ENCODE results near the gene INTS1.

The INTS1 gene

GRCh38 chr7:1499367-1500029, 4.7 kb downstream of the INTS1 start:
- TF ChIP-seq POLR2AphosphoS5 (IDR thresholded peaks at IDR 0.05; ENCODE audit: borderline replicate concordance, low read depth, low read length): no peak
- no peak for TF ChIP-seq EZH2 (IDR thresholded peaks at IDR 0.05)
- no peak for TF ChIP-seq FOXP2 (optimal IDR thresholded peaks at IDR 0.05; ENCODE audit: control extremely low read depth, extremely low read length, insufficient read depth)
- Histone ChIP-seq H3K4me3 (no peak overlapping the region), H3K9ac (ENCODE audit: insufficient read length) (no peak overlapping the region), H3K36me3 (ENCODE audit: insufficient read depth, low read length) (peaks cover 23% of the 10 kb centered on the region; the same call in 1 of the 2 replicates), H3K27ac (no peak overlapping the region), H3K9me3 (ENCODE audit: low read depth, low read length) (no peaks in the 10 kb centered on the region)
- no peak for DNase-seq (ENCODE audit: low read depth, low spot score)

- no peak for DNase-seq (ENCODE audit: low read depth, low spot score)
- no peak overlapping the region for H3K27ac ChIP-seq
- H3K36me3 ChIP-seq (ENCODE audit: insufficient read depth, low read length): peaks cover 23% of the 10 kb centered on the region; the same call in 1 of the 2 replicates
- H3K9me3 ChIP-seq (ENCODE audit: low read depth, low read length): no peaks in the 10 kb centered on the region
- no peak for TF ChIP-seq FOXP2 (optimal IDR thresholded peaks at IDR 0.05; ENCODE audit: control extremely low read depth, extremely low read length, insufficient read depth)
- TF ChIP-seq POLR2AphosphoS5 (IDR thresholded peaks at IDR 0.05; ENCODE audit: borderline replicate concordance, low read depth, low read length): no peak
- no peak for TF ChIP-seq EZH2 (IDR thresholded peaks at IDR 0.05)
- no peak overlapping the region for H3K4me3 ChIP-seq
- H3K9ac ChIP-seq (ENCODE audit: insufficient read length): no peak overlapping the region
Measured at GRCh38 chr7:1498370-1499305, 5.6 kb downstream of the INTS1 start.

DNA sequence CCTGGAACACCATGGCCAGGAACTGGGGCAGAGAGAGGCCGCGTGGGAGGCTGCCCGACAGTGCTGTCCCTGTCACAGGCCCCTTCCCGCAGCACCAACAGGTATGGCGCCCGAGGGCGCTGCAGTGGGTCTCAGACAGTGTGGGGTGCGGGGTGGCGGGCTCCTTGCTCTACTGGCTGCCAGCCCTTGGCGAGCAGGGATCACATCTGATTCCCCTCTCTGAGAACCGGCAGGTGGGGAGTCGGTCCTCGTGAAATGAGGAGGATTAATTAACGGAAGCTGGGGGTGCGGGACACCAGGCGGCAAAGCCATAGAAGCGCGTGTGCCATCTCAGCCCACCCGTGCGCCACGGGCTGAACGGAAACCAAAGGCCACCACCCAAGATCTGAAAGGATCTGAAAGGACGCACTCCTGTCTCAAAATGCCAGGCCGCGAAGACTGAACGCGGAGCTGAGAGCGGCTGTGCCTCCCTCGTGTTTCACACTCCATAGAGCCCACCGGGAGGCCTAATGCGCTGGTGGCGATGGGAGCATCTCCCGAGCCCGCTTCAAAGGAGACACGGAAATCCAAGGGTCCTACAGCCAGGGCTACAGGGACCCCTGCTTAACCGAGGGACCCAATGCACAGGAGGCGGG, 6.8 kb downstream of the INTS1 start:
- TF ChIP-seq EZH2 (IDR thresholded peaks at IDR 0.05) (no peak), FOXP2 (optimal IDR thresholded peaks at IDR 0.05; ENCODE audit: control extremely low read depth, extremely low read length, insufficient read depth) (no peak), POLR2AphosphoS5 (IDR thresholded peaks at IDR 0.05; ENCODE audit: borderline replicate concordance, low read depth, low read length) (no peak)
- H3K9me3 ChIP-seq (ENCODE audit: low read depth, low read length): no peaks in the 10 kb centered on the region
- H3K36me3 ChIP-seq (ENCODE audit: insufficient read depth, low read length): peaks cover 18% of the 10 kb centered on the region; the same call in 1 of the 2 replicates
- H3K27ac ChIP-seq: no peak overlapping the region
- no peak for DNase-seq (ENCODE audit: low read depth, low spot score)
- no peak overlapping the region for H3K9ac ChIP-seq (ENCODE audit: insufficient read length)
- no peak overlapping the region for H3K4me3 ChIP-seq

- Histone ChIP-seq H3K27ac (no peak overlapping the region), H3K9me3 (ENCODE audit: low read depth, low read length) (no peaks in the 10 kb centered on the region), H3K9ac (ENCODE audit: insufficient read length) (no peak overlapping the region), H3K4me3 (no peak overlapping the region), H3K36me3 (ENCODE audit: insufficient read depth, low read length) (peaks cover 12% of the 10 kb centered on the region; the same call in 1 of the 2 replicates)
- no peak for DNase-seq (ENCODE audit: low read depth, low spot score)
- TF ChIP-seq EZH2 (IDR thresholded peaks at IDR 0.05) (no peak), POLR2AphosphoS5 (IDR thresholded peaks at IDR 0.05; ENCODE audit: borderline replicate concordance, low read depth, low read length) (no peak), FOXP2 (optimal IDR thresholded peaks at IDR 0.05; ENCODE audit: control extremely low read depth, extremely low read length, insufficient read depth) (no peak)
Measured at GRCh38 chr7:1496531-1497292, 7.5 kb downstream of the INTS1 start.

DNA sequence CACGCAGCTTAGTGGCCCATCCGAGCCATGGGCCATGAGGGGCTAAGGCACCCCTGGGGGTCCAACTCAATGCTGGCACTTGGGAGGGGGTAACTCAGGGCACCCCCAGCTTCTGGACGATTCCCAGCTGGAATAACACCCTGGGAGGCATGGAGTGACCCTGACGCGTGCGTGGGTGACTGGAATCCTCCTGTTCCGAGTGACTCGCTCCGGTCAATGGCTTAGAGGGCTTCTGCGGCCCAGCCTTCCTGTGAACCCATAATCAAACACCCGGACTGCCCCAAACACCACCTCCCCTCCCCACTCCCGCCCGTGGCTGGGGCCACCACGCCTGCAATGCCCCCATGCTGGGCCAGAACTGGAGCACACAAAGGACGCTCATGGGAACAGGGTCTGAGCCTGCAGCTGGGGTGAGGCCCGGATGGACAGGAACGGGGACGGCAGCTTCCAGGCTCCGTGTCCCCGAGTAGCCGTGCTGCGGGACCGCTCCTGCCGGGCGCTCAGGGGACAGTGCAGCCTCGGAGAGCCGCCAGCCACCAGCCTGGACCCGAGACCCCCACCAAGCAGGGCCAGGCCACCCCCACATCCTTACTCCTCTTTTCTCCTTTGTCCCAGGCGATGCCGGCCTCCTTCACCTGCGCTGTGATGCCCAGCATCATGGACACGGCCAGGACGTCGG, 8.5 kb downstream of the INTS1 start:
- no peaks in the 10 kb centered on the region for H3K9me3 ChIP-seq (ENCODE audit: low read depth, low read length)
- H3K4me3 ChIP-seq: no peak overlapping the region
- no peak for DNase-seq (ENCODE audit: low read depth, low spot score)
- no peak overlapping the region for H3K9ac ChIP-seq (ENCODE audit: insufficient read length)
- no peak overlapping the region for H3K27ac ChIP-seq
- H3K36me3 ChIP-seq (ENCODE audit: insufficient read depth, low read length): peaks cover 9% of the 10 kb centered on the region; the same call in 1 of the 2 replicates
- TF ChIP-seq POLR2AphosphoS5 (IDR thresholded peaks at IDR 0.05; ENCODE audit: borderline replicate concordance, low read depth, low read length) (no peak), EZH2 (IDR thresholded peaks at IDR 0.05) (no peak), FOXP2 (optimal IDR thresholded peaks at IDR 0.05; ENCODE audit: control extremely low read depth, extremely low read length, insufficient read depth) (no peak)

GRCh38 chr7:1494866-1495563, 9.2 kb downstream of the INTS1 start:
- Histone ChIP-seq H3K4me3 (no peak overlapping the region), H3K36me3 (ENCODE audit: insufficient read depth, low read length) (peaks cover 7% of the 10 kb centered on the region; the same call in 1 of the 2 replicates), H3K9ac (ENCODE audit: insufficient read length) (no peak overlapping the region), H3K27ac (no peak overlapping the region), H3K9me3 (ENCODE audit: low read depth, low read length) (no peaks in the 10 kb centered on the region)
- TF ChIP-seq EZH2 (IDR thresholded peaks at IDR 0.05) (no peak), FOXP2 (optimal IDR thresholded peaks at IDR 0.05; ENCODE audit: control extremely low read depth, extremely low read length, insufficient read depth) (no peak), POLR2AphosphoS5 (IDR thresholded peaks at IDR 0.05; ENCODE audit: borderline replicate concordance, low read depth, low read length) (no peak)
- DNase-seq (ENCODE audit: low read depth, low spot score): no peak

DNA sequence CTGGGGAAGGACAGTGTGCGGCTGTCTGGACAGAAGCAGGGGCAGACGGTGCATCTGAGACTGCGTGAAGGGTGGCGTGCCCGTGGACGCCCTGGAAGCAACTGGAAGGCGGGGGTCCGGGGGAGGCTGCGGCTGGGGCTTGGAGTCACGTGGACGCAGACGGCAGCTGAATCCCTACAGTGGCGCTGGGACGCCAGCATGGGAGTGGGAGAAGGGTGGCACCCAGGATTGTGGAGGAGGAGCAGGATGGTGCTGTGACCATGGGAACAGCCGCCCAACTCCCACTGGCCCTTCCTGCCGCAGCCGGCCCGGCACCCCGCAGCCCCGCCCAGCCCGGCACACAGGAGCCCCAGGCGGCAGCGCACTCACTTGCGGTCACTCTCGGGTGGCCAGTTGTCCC, 9.7 kb downstream of the INTS1 start:
- no peak for TF ChIP-seq FOXP2 (optimal IDR thresholded peaks at IDR 0.05; ENCODE audit: control extremely low read depth, extremely low read length, insufficient read depth)
- TF ChIP-seq POLR2AphosphoS5 (IDR thresholded peaks at IDR 0.05; ENCODE audit: borderline replicate concordance, low read depth, low read length): no peak
- no peak for TF ChIP-seq EZH2 (IDR thresholded peaks at IDR 0.05)
- Histone ChIP-seq H3K27ac (no peak overlapping the region), H3K36me3 (ENCODE audit: insufficient read depth, low read length) (peaks cover 7% of the 10 kb centered on the region; the same call in 1 of the 2 replicates), H3K9me3 (ENCODE audit: low read depth, low read length) (no peaks in the 10 kb centered on the region), H3K4me3 (no peak overlapping the region), H3K9ac (ENCODE audit: insufficient read length) (no peak overlapping the region)
- DNase-seq (ENCODE audit: low read depth, low spot score): no peak
